Adrenal gland (tissue), 12 donors: ENCODE results near the gene GORAB. TPM values are rescaled to one million over a fixed set of nuclear protein-coding genes. Genes with fewer than 3 reads are reported as not detected.

ENCODE experiments used
- DNase-seq, 7 donors: peaks; one replicate each; pipeline ENCODE4 v3.0.0-alpha.2; 2019 to 2020
- H3K27ac ChIP-seq, 5 donors: fragments of 200-600 bp; sonication (generic) in 4 of 5; 1 replicate in 3 of 5; 2 replicates in 2 of 5; pipeline versions ENCODE4 v1.5.1 to v1.8.0; 2016 to 2020; ENCODE audit warnings: mild to moderate bottlenecking in 1 of 5
- H3K27me3 ChIP-seq: fragments of 200-600 bp; 2 replicates; pipeline ENCODE4 v1.8.0; 2021
- H3K36me3 ChIP-seq, 2 donors: fragments of 200-600 bp; replicated peaks in 1 of 2; 1 replicate in 1 of 2; 2 replicates in 1 of 2; pipeline versions ENCODE4 v1.5.1 to v1.8.0; 2018 to 2022
- H3K4me1 ChIP-seq, 2 donors: fragments of 200-600 bp; replicated peaks in 1 of 2; 1 replicate in 1 of 2; 2 replicates in 1 of 2; pipeline versions ENCODE4 v1.5.1 to v1.8.0; 2018 to 2021
- H3K4me3 ChIP-seq, 4 donors: fragments of 200-600 bp; sonication (generic) in 3 of 4; one replicate each; pipeline ENCODE4 v1.5.1; 2016 to 2018
- H3K9me3 ChIP-seq, 3 donors: fragments of 200-600 bp; sonication (generic) in 1 of 3; replicated peaks in 1 of 3; 1 replicate in 2 of 3; 2 replicates in 1 of 3; pipeline versions ENCODE4 v1.5.1 to v1.8.0; 2016 to 2021
- CTCF ChIP-seq, 6 experiments: fragments of 450-650 bp in 4 of 6; fragments of 200-600 bp in 2 of 6; sonication (generic) in 1 of 6; IDR thresholded peaks; 1 replicate in 5 of 6; 2 replicates in 1 of 6; pipeline versions ENCODE4 v1.5.1 to v1.8.0; 2016 to 2021; ENCODE audit warnings: antibody characterized with exemption in 6 of 6, mild to moderate bottlenecking in 2 of 6, moderate library complexity in 1 of 6
- POLR2A ChIP-seq, 2 donors: fragments of 450-650 bp; IDR thresholded peaks; one replicate each; pipeline ENCODE4 v1.6.1; 2017; ENCODE audit warnings: antibody characterized with exemption in 2 of 2, mild to moderate bottlenecking in 2 of 2, moderate library complexity in 1 of 2
- WGBS, 4 donors: extraction: QIAGEN DNeasy Blood & Tissue Kit in 2 of 4; methylation state at CpG; one replicate each; pipeline versions ENCODE4 v1.1.5 to v1.1.7; 2013 to 2017; 5-methylcytosine and 5-hydroxymethylcytosine counted together
- intact Hi-C, 2 donors: fragments of 100-400 bp; cut with DNase I; formaldehyde crosslinking; loops; one replicate each; pipeline versions ENCODE4 v1.14.1 to v1.15.0; 2022 to 2023
- polyA plus RNA-seq, 3 donors: library from polyadenylated mRNA; stranded (reverse); fragments of 200-250 nt in 2 of 3; fragments of 350-450 nt in 1 of 3; fragmentation: Illumina TruSeq in 1 of 3; extraction: RNeasy Lipid Tissue Mini Kit (QIAGEN cat#74804) in 1 of 3; gene quantifications; one replicate each; pipeline ENCODE4 v1.2.3, GENCODE V29; 2013 to 2014
- total RNA-seq, 9 donors: library from RNA; depleted of rRNA in 4 of 9; stranded (reverse); fragments of >200 nt in 4 of 9; fragments of 120-200 nt in 1 of 9; fragmentation: NEBNext Ultra II Directional in 1 of 9; extraction: Animal tissue kit (Norgen Biotek cat#: 25700) in 1 of 9; gene quantifications; one replicate each; pipeline versions ENCODE4 v1.1.0 to v1.2.4, GENCODE V29; 2013 to 2023
- donor health status: healthy with polysubstance abuse.
- donor health status: Bipolar disorder and iron deficiency.
- donor health status: DM: yes; HTN: yes; CAD: no.
- donor health status: DM: no; HTN: no; CAD: no.
- donor health status: DM: no; HTN: no; CAD: no.
- donor health status: DM: yes; HTN: yes; CAD: no.

Gene GORAB
- total and polyA plus RNA-seq, 12 donors = 9.1 to 25.9 (median 15.9) TPM

DNA sequence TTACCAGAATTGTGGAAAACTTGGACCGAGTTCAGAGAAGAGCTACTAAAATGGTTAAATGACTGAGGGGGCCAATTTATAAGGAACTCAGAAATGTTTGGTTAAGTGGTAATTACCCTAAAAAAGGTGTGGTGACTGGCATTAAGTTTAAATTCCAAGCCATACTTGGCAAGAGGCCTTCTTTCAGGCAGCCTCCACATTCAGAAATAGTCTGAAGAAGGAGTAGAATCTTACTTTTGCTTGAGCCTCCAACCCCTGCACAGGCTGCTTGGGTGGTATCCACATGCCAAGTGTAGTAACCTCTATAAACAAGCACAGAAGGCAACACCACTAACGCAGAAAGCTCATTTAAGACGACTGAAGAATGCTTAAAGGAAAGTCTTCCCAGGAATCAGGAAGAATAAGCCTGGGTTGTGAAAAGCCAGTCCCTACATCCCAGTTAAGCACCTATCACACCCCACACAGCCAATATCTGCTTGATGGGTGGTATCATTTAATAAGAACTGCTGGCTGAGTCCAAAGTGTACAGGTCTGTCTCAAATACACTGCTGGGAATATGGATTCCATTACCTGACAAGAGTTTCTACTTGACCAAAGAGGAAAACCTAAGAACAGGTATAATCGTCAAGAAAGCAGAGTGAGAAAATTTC lies 13.7 kb upstream of the GORAB start:
- no peaks in the 10 kb centered on the region for H3K4me1 ChIP-seq
- no peak for DNase-seq
- intact Hi-C loops = no loop called here
- no peaks in the 10 kb centered on the region for H3K27me3 ChIP-seq
- TF ChIP-seq POLR2A (IDR thresholded peaks at IDR 0.05) (no peak), CTCF (IDR thresholded peaks at IDR 0.05) (no peak)
- no peak overlapping the region for H3K27ac ChIP-seq
- H3K36me3 ChIP-seq = no peaks in the 10 kb centered on the region
- no peak overlapping the region for H3K4me3 ChIP-seq
- no peaks in the 10 kb centered on the region for H3K9me3 ChIP-seq
- WGBS, 4 donors = 82 to 91% (median 86%) methylated on average over 4 of the region's 4 CpGs

DNA sequence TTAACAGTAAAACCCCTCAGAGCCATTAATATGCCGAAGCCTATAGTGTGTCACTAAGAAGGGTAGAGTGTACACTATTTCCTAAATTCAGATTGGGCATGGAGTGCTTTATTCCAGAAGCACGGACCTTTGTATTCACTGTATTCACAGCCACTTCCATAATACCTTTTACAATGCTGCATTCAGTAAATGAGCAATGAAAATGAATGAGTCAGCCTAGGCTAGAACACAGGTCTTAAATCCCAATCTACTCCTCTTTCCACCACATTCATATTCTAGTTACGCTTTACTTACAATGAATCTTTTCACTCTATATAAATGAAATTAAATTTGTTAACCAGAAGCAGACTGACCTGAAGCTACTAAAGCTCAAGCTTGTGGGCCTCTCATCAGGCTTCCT lies 13.0 kb upstream of the GORAB start:
- no peaks in the 10 kb centered on the region for H3K36me3 ChIP-seq
- intact Hi-C loops = no loop called here
- 82 to 92% (median 87%) methylated on average over 3 of the region's 3 CpGs for WGBS, 4 donors
- H3K4me3 ChIP-seq = no peak overlapping the region
- no peak for TF ChIP-seq POLR2A (IDR thresholded peaks at IDR 0.05)
- no peak for TF ChIP-seq CTCF (IDR thresholded peaks at IDR 0.05)
- no peaks in the 10 kb centered on the region for H3K27me3 ChIP-seq
- no peak overlapping the region for H3K27ac ChIP-seq
- peaks cover 0 to under 1% (median 0%) of the 10 kb centered on the region in 3 donors for H3K9me3 ChIP-seq
- no peak for DNase-seq
- no peaks in the 10 kb centered on the region for H3K4me1 ChIP-seq

DNA sequence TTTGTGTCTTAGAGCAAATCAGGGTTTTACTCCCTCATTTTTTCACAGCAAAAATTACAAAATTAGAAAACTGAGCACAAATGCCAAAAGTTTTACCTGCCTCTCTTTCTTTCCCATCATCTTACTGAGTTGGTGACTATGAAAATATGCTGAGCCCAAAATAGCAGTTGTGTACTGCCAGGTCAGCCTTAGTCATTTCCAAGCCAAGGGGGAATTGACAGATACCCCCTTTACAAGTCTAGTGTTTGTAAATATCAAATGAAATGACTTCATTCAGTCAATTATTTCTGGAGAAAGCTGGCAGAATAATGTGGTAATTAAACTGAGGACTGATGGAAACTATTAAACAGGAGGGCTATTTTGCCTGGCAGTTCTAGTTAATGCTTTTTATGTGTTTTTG lies 11.4 kb upstream of the GORAB start:
- H3K9me3 ChIP-seq = peaks cover 0 to 4% (median 0%) of the 10 kb centered on the region in 3 donors
- intact Hi-C loops = no loop called here
- no peak for DNase-seq
- H3K27me3 ChIP-seq = no peaks in the 10 kb centered on the region
- no peak overlapping the region for H3K27ac ChIP-seq
- H3K4me3 ChIP-seq = no peak overlapping the region
- no peak for TF ChIP-seq POLR2A (IDR thresholded peaks at IDR 0.05)
- TF ChIP-seq CTCF (IDR thresholded peaks at IDR 0.05) = no peak
- H3K4me1 ChIP-seq = no peaks in the 10 kb centered on the region
- H3K36me3 ChIP-seq = no peaks in the 10 kb centered on the region

DNA sequence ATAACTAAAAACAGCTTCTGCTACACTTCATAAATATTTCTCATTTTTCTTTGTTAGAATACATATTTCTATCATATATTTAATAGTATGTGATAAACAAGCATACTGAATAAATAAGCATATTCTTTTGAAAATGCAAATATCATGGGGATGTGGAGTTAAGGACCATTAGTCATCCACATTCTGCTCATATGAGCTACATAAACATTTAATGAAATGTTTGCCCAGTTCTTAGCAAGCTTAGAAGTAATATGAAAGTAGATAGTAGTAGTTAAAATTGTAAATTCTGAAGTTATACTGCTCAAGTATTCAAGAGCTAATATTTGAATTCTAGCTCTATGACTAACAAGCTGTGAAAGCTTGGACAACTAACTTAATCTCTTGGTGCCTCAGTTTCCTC lies 10.1 kb upstream of the GORAB start:
- H3K9me3 ChIP-seq = peaks cover 0 to 4% (median 0%) of the 10 kb centered on the region in 3 donors
- H3K27me3 ChIP-seq = no peaks in the 10 kb centered on the region
- H3K4me3 ChIP-seq = no peak overlapping the region
- intact Hi-C loops = no loop called here
- H3K27ac ChIP-seq = no peak overlapping the region
- no peak for TF ChIP-seq CTCF (IDR thresholded peaks at IDR 0.05)
- no peak for TF ChIP-seq POLR2A (IDR thresholded peaks at IDR 0.05)
- H3K4me1 ChIP-seq = no peaks in the 10 kb centered on the region
- DNase-seq = no peak
- H3K36me3 ChIP-seq = no peaks in the 10 kb centered on the region
